ENCODE results near the gene TRIM40.
A peak's percentile ranks its signal among the peaks of the same experiment; 100 is the strongest.
"Not testable (repeated sequence)": the region's sequence is repeated elsewhere in the genome, so short reads cannot be mapped to it uniquely, and the experiment has no call there.

The TRIM40 gene

DNA sequence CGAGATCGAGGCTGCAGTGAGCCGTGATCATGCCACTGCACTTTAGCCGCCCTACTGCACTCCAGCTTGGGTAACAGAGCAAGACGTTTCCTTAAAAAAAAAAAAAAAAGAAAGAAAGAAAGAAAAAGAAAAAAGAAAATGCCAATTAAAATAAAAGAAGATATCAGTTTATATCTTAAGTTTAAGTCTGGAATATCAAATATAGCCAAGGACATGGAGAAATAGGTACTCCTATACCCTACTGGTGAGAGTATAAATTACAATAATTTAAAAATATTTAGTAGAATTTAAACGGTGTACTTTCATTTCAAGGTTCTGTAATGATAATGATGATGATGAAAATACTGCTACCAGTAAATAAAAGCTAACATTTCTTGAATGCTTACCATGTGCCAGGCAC is 19.2 kb upstream of the TRIM40 start:
- WGBS, 2 experiments (ENCODE audit: insufficient coverage in 2 of 2): 87 to 96% methylated on average over 3 to 4 of the region's 6 CpGs
- Histone ChIP-seq H3K4me3 (ENCODE audit: extremely low read depth, insufficient read depth, low read length, poor library complexity, severe bottlenecking) (no peak overlapping the region), H3K27ac (ENCODE audit: low read depth, low read length, severe bottlenecking) (no peak overlapping the region), H3K36me3 (ENCODE audit: control insufficient read depth, insufficient read depth, low read length) (no peaks in the 10 kb centered on the region), H3K4me1 (ENCODE audit: control insufficient read depth, insufficient read depth, low read length, poor library complexity, severe bottlenecking) (no peaks in the 10 kb centered on the region), H3K9me3 (ENCODE audit: control insufficient read depth, low read length) (no peaks in the 10 kb centered on the region)

DNA sequence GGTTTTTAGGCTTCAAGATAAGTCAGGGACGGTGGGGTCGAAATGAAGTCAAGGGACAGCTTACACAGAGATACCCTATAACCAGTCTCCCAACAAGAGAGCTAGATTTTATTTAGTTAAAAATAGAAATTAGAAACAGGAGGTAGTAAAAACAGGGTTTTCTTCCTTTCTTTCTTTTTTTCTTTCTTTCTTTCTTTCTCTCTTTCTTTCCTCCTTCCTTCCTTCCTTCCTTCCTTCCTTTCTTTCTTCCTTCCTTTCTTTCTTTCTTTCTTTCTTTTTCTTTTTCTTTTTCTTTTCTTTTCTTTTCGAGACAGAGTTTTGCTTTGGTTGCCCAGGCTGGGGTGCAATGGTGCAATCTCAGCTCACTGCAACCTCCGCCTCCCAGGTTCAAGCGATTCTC is 17.2 kb upstream of the TRIM40 start:
- not testable (repeated sequence) for H3K9me3 ChIP-seq (ENCODE audit: control insufficient read depth, low read length); H3K27ac ChIP-seq (ENCODE audit: low read depth, low read length, severe bottlenecking); H3K4me1 ChIP-seq (ENCODE audit: control insufficient read depth, insufficient read depth, low read length, poor library complexity, severe bottlenecking); H3K4me3 ChIP-seq (ENCODE audit: extremely low read depth, insufficient read depth, low read length, poor library complexity, severe bottlenecking); H3K36me3 ChIP-seq (ENCODE audit: control insufficient read depth, insufficient read depth, low read length)
- 93 to 100% methylated on average over 3 of the region's 5 CpGs for WGBS, 2 experiments (ENCODE audit: insufficient coverage in 2 of 2)

DNA sequence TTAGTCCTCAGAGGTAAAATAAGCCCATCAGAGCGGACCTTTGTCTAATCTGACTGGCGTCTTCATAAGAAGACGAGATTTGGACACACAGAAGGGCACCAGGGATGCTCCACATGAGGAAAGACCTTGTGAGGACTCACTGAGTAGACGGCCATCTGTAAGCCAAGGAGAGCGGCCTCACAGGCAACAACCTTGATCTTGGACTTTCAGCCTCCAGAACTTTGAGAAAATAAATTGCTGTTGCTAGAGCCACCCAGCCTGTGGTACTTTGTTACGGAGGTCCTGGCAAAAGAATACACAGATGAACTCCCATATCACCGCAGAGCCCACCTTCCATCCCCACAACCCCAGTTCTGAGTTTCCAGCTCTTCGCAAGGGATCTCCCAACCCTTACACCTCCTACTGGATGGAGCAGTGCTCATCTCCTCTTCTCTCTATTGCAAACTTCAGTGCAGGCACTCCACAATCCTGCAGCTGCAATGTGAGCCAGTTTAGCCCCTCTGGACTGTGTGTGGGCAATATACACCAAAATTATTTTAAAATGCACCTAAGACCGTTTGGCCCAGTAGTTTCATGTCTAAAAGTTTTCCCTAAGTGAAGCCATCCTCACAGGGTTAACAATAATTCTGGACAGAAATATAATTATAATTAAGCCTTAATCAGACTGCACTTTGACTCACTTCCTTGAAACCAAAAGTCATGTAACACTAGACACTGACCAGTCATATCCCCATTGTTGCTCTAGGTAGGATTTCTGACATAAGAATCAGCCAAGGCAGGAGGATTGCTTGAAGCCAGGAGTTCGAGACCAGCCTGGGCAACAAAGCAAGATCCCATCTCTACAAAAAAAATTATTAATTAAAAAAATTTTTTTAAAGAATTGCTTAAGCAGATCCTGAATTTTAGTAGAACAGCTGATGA is 14.2 kb upstream of the TRIM40 start:
- Histone ChIP-seq H3K4me3 (ENCODE audit: extremely low read depth, insufficient read depth, low read length, poor library complexity, severe bottlenecking) (no peak overlapping the region), H3K27ac (ENCODE audit: low read depth, low read length, severe bottlenecking) (no peak overlapping the region), H3K4me1 (ENCODE audit: control insufficient read depth, insufficient read depth, low read length, poor library complexity, severe bottlenecking) (no peaks in the 10 kb centered on the region), H3K36me3 (ENCODE audit: control insufficient read depth, insufficient read depth, low read length) (no peaks in the 10 kb centered on the region), H3K9me3 (ENCODE audit: control insufficient read depth, low read length) (no peaks in the 10 kb centered on the region)
- 83 to 85% methylated on average over 8 of the region's 10 CpGs for WGBS, 2 experiments (ENCODE audit: insufficient coverage in 2 of 2)

DNA sequence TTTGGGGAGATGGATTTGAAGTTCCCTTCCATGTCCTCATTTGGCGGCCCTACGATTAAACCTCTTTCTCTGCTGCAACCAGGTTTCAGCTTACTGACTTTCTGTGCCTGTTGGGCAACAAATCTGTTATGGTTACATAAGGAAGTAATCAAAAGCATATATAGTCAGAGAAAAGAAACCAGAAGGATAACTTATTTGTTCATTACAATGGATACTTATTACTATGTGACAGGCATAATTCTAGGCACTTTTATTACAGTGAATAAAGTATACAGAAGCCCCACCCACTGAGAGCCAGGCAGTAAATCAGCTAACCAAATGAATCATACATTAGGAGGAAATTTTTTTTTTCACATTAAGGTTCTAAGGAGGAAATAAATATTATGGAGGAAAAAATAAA is 13.4 kb upstream of the TRIM40 start:
- Histone ChIP-seq H3K27ac (ENCODE audit: low read depth, low read length, severe bottlenecking) (no peak overlapping the region), H3K36me3 (ENCODE audit: control insufficient read depth, insufficient read depth, low read length) (no peaks in the 10 kb centered on the region), H3K9me3 (ENCODE audit: control insufficient read depth, low read length) (no peaks in the 10 kb centered on the region), H3K4me3 (ENCODE audit: extremely low read depth, insufficient read depth, low read length, poor library complexity, severe bottlenecking) (no peak overlapping the region), H3K4me1 (ENCODE audit: control insufficient read depth, insufficient read depth, low read length, poor library complexity, severe bottlenecking) (peaks cover 1% of the 10 kb centered on the region)
- no CpG with 5 or more reads among the region's 2 CpGs for WGBS, 2 experiments (ENCODE audit: insufficient coverage in 2 of 2)

DNA sequence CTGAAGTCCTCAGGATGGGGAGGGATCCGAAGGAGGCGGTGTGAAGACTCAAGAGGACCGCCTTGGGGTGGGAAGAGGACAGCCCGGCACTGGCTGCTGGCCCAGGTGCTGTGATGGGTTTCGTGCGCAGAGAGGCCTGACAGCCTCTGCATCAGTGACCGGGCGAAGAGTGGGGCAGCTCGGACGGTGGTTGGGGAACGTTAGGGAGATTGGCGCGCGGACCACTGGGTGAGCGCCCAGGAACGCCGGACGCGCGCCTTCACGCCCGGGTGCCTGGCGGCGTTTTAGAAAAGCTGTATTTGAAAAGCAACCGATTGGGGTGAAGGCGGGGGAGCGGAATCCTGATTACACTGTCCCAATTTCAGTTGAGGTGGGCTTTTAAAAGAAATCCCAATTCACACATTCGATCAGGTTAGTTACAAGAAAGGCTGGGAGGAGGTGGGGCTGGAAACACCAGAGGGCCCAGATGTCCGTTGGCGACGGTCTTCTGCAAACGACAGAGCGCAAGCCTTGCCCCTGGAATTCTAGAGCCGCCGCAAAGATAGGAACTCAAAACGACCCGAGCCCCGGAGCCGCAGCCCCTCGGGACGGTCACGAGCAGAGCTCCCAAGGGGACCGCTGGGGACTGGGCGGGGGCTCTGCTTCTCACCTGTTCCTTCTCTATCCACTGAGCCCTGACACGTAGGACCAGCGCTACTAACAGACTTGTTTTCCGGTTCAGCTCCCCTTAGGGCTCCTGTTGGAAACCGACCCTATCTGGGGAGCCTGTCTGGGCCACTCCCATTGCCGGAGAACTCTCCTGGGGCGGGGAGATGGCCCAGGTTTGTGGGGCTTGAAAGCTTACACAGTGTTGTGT is 8.5 kb upstream of the TRIM40 start:
- 3% methylated on average over 46 to 49 of the region's 50 CpGs for WGBS, 2 experiments (ENCODE audit: insufficient coverage in 2 of 2)

DNA sequence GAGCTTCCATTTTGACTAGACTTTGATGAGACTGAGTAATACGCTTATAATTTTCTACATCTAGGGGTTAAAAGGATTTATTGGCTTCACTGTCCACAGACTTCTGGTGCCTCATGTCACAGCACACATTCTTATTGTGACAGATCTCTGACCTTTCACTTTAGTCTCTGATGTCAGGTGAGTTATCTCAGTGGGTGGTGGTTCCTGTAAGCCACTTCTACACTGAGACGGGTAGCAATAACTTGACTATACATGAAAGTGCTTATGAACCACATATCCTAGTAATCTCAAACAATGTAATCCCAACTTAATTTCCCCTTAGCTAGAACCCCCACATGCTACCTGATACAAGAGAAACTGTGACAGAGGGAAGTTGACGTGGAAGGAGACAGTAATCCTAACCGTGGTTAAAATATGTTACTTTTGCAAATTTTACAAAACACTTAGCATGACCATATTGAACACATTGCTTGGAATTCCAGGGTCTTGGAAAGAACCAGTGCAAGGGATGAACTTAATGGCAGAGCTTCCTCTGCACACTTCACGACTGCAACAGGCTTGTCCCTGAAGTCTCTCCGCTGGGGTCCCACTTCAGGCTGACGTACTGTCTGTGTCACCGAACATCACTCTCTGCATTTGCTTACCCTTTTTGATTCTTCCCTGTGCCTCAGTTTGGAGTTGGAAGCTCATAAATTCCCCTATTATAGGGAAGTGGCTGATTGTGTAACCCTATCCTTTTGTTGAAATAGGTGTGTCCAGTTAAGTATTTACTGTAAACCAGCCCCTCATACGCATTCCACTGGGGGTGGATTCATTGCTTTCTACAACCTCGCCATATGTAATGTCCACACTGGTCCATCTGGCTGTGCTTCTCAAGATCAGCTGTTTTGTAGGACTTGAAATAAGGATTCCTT is 6.4 kb upstream of the TRIM40 start:
- Histone ChIP-seq H3K4me3 (ENCODE audit: extremely low read depth, insufficient read depth, low read length, poor library complexity, severe bottlenecking) (no peak overlapping the region), H3K9me3 (ENCODE audit: control insufficient read depth, low read length) (no peaks in the 10 kb centered on the region)
- WGBS, 2 experiments (ENCODE audit: insufficient coverage in 2 of 2): 81 to 88% methylated on average over 4 of the region's 10 CpGs

More for the DNA sequence above, 8.5 kb upstream of the TRIM40 start:
- Histone ChIP-seq H3K27ac (ENCODE audit: low read depth, low read length, severe bottlenecking) (no peak overlapping the region), H3K4me3 (ENCODE audit: extremely low read depth, insufficient read depth, low read length, poor library complexity, severe bottlenecking) (peak overlapping the region; percentile 5), H3K4me1 (ENCODE audit: control insufficient read depth, insufficient read depth, low read length, poor library complexity, severe bottlenecking) (peaks cover 5% of the 10 kb centered on the region), H3K9me3 (ENCODE audit: control insufficient read depth, low read length) (no peaks in the 10 kb centered on the region), H3K36me3 (ENCODE audit: control insufficient read depth, insufficient read depth, low read length) (no peaks in the 10 kb centered on the region)

DNA sequence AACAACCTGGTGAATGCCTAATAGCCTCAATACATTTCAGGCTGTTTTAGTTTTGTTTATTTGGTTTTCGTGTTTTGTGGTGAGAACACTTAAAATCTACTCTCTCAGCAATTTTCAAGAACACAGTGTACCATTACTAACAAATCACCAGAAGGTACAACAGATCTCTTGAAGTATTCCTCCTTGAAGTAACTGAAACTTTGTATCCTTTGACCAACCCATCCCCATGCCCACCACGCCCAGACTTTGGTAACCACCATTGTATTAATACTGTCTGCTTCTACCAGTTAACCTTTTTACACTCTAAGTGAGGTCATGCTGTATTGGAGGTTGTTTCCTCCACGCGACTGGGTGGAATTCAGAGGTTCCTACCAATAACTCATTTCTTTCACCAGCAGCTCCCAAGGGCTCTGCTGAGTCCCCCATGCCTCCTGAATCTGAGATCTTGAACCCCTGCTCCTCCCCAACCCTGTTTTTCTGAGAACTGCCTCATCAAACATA is 5.7 kb upstream of the TRIM40 start:
- peaks cover 5% of the 10 kb centered on the region for H3K4me1 ChIP-seq (ENCODE audit: control insufficient read depth, insufficient read depth, low read length, poor library complexity, severe bottlenecking)
- no peak overlapping the region for H3K27ac ChIP-seq (ENCODE audit: low read depth, low read length, severe bottlenecking)
- H3K4me3 ChIP-seq (ENCODE audit: extremely low read depth, insufficient read depth, low read length, poor library complexity, severe bottlenecking): no peak overlapping the region
- WGBS, 2 experiments (ENCODE audit: insufficient coverage in 2 of 2): 71% methylated on average over 1 of the region's 4 CpGs; no CpG with 5 or more reads in 1 of the 2 experiments
- H3K9me3 ChIP-seq (ENCODE audit: control insufficient read depth, low read length): no peaks in the 10 kb centered on the region
- no peaks in the 10 kb centered on the region for H3K36me3 ChIP-seq (ENCODE audit: control insufficient read depth, insufficient read depth, low read length)

More for the DNA sequence above, 6.4 kb upstream of the TRIM40 start:
- Histone ChIP-seq H3K27ac (ENCODE audit: low read depth, low read length, severe bottlenecking) (no peak overlapping the region), H3K36me3 (ENCODE audit: control insufficient read depth, insufficient read depth, low read length) (no peaks in the 10 kb centered on the region), H3K4me1 (ENCODE audit: control insufficient read depth, insufficient read depth, low read length, poor library complexity, severe bottlenecking) (peaks cover 5% of the 10 kb centered on the region)

DNA sequence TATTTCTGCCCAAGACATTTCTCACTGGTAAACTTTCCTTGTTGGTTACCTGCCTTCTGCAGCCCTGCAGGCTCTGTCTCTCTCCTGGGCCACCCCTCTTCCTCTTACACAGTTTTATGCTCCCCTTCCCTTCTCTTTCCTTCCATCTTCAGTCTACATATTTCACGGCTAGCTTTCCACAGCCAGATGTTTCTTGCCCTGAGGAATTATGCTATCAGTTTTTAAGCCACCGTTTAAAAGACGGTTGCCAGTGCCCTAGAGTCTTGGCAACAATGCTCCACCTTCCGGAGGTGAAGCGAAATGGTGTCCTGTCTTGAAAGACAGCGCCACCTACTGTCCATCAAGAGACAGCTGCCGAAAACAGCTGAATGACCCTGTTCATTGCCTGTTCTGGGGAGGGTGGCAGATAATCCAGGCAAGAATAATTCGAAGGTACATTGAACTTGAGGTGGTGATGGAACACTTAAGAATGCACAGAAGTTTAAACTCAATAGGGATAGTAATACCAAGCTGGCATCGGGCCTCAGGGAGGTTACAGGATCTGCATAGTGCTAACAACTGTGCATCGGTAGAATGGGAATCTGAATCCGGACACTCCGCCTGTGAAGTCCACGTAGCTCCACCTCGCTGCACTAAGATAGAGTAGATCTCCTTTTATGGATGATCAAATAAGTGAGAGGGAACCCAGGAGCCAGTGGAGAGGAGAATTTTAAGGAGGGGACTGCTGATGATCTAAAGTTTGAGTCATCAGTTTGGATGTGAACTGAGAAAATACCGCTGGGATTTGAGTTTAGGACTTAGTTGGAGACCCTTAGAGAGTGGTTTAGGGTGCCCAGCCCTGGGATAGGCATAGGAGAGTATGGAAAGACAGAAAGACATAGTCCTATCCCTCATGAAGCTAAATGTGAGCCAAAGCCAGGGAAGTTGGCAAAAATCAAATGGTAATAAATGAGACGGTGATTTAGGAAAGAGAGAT is 4.8 kb upstream of the TRIM40 start:
- Histone ChIP-seq H3K36me3 (ENCODE audit: control insufficient read depth, insufficient read depth, low read length) (no peaks in the 10 kb centered on the region), H3K4me3 (ENCODE audit: extremely low read depth, insufficient read depth, low read length, poor library complexity, severe bottlenecking) (no peak overlapping the region), H3K27ac (ENCODE audit: low read depth, low read length, severe bottlenecking) (no peak overlapping the region), H3K9me3 (ENCODE audit: control insufficient read depth, low read length) (no peaks in the 10 kb centered on the region), H3K4me1 (ENCODE audit: control insufficient read depth, insufficient read depth, low read length, poor library complexity, severe bottlenecking) (peaks cover 5% of the 10 kb centered on the region)
- 34 to 36% methylated on average over 12 to 15 of the region's 16 CpGs for WGBS, 2 experiments (ENCODE audit: insufficient coverage in 2 of 2)

DNA sequence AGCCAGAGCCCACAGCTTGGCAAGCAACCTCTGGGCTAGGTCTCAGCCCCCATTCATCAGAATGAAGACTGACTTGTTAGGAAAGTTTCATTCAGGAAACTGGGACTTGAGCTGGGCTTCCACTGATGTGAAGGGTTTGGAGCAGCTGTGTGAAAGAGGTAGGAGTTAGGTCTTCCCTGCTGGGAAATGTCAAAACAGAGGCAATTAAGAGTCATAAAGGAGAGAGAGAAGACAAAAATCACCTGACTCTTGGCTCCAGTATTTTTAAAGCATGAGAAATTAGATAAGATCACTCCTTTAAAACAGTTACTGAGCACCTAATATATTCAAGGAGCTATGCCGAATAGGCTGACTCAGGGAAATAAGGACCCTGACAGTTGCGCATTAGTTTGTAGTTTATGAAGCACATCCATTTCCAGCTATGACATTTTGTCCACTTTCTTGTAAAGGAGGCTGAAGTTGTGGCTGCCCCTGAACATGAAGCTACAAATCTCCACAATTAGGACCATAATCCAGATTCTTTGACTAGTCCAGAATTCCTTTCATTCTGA is 3.9 kb upstream of the TRIM40 start:
- no peak overlapping the region for H3K4me3 ChIP-seq (ENCODE audit: extremely low read depth, insufficient read depth, low read length, poor library complexity, severe bottlenecking)
- no peak overlapping the region for H3K27ac ChIP-seq (ENCODE audit: low read depth, low read length, severe bottlenecking)
- peaks cover 5% of the 10 kb centered on the region for H3K4me1 ChIP-seq (ENCODE audit: control insufficient read depth, insufficient read depth, low read length, poor library complexity, severe bottlenecking)
- 88% methylated on average over 2 of the region's 2 CpGs; no CpG with 5 or more reads in 1 of the 2 experiments for WGBS, 2 experiments (ENCODE audit: insufficient coverage in 2 of 2)
- no peaks in the 10 kb centered on the region for H3K9me3 ChIP-seq (ENCODE audit: control insufficient read depth, low read length)
- H3K36me3 ChIP-seq (ENCODE audit: control insufficient read depth, insufficient read depth, low read length): no peaks in the 10 kb centered on the region
